GM18508 (cell line): Measurements from ENCODE around the gene TYR.
"Not testable (repeated sequence)": the region's sequence is repeated elsewhere in the genome, so short reads cannot be mapped to it uniquely, and the experiment has no call there.

ENCODE experiments used
- ATAC-seq: cut with Tn5 transposase; IDR thresholded peaks from one replicate; pipeline ENCODE4 v1.9.1; 2021; ENCODE audit warnings: moderate number of reproducible peaks; ENCODE audit not compliant: insufficient read depth, unreplicated experiment

TYR gene

DNA sequence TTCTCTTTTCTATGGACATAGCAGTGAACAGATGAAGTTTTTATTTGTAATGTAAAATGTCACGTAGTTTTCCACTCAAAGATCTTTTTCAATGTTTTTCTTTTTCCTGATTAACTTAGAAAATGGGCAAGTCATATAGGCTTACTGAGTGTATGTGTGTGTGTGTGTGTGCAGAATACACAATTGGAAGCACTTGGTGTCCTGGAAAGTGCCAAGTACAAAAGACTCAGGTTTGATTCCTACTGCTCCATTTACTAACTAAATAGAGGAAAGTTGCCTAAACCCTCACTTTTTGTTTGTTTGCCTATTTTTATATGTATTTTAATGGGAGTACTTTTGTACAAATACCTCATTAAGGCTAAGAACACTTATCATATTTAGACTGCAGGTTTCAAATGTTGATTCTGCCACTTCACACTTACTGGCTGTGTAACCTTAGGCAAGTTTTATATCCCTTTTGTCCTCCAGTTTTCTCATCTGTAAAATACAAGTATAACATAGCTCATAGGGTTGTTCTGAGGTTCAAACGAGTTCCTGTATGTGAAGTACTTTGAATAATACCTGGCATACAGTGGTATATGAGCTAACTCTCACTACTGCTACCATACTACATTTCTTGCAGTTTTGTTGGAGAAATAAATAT lies 90.1 kb downstream of the TYR start:
- no peak for ATAC-seq

DNA sequence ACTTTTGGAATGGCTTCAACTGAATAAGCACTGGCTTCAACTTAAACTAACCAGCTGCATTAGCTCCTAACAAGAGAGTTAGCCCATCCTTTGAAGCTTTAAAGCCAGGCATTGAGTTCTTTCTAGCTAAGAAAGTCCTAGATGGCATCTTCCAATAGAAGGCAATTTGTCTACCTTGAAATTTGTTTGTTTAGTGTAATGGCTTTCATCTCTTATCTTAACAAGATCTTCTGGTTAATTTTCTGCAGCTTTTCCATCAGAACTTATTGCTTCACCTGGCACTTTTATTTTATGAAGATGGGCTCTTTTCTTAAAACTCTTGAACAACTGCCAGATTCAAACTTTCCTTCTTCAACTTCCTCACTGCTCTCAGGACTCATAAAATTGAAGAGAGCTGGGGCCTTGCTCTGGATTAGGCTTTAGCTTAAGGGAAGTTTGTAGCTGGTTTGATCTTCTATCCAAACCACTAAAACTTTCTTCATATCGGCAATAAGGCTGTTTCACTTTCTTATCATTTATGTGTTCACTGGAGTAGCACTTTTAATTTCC lies 94.9 kb downstream of the TYR start:
- not testable (repeated sequence) for ATAC-seq

DNA sequence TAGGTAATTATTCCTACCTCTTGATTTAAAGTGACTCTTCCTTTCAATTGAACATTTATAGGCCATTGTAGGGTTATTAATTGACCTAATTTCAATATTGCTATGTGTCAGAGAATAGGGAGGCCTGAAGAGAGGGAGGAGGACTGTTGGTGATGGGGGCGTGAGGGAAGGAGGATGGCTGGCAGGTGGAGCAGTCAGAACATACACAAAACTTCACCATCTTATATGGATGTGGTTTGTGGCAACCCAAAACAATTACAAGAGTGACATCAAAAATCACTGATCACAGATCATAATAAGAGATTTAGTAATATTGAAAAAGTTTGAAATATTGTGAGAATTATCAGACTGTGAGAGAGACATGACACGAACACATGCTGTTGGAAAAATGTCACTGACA lies 95.5 kb downstream of the TYR start:
- not testable (repeated sequence) for ATAC-seq

DNA sequence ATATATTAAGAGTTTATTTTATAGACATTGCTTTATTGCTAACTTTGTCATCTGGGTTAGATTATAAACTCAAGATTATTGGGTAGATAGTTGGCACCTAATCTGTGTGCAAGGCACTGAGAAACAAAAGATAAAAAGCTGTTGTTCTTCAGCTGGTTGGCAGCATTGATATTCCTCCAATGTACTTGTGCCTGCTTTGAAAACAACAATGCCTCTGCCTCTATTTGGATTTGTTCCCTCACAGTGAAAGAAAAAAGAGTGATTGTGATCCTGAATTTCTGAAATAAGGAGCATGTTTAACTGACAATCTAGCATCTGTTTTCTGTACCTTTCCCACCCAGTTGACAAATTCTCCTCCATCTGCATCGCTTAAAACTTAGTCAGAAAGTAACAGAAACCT lies 98.3 kb downstream of the TYR start:
- ATAC-seq, result no peak

DNA sequence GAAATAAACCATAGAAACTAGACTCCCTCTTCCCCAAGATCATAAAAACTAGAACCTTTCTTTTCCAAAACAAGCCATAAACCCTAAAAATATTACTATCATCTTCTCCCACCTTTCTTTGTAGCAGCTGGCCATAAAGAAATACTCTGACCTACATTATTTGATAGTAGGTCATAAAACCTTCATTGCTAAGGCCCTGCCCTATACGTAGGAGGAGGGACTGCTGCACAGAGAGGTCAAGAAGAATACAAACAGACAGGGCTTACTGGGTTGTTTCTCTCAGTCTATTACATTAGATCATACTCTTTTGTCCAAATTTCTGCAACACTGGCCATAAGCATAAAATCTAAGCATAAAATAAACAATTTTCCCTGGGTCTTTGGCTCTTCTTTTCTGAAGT lies 101.5 kb downstream of the TYR start:
- ATAC-seq, result no peak

DNA sequence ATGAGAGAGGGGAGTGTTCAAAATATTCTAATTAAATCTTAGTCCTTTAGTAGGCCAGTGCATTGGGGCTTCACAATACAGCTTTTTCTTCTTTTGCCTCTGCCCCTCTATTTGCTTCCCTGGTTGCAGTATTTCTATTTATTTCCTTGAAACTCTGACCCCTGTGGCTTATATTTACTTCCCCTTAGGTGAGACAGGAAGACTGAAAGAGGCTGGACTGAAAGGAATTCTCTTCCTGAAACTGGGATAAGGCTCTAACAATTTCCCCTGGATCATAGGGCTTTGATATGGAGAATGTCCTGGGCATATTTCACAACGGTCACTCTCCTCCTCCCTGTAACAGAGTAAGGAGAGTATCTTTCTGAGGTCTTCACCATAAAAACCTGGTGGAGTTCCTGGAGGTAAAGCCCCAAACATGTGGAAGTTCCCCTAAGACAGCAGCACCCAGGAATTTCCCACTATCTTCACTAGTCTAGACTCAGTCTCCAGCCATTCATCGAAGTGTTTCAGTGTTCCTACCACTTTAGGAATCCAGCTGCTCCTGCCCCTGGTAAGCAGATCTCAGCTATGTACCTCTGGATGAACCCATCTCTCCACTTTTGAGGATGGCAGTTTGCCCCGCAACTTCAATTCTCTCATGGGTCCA lies 103.5 kb downstream of the TYR start:
- not testable (repeated sequence) for ATAC-seq

DNA sequence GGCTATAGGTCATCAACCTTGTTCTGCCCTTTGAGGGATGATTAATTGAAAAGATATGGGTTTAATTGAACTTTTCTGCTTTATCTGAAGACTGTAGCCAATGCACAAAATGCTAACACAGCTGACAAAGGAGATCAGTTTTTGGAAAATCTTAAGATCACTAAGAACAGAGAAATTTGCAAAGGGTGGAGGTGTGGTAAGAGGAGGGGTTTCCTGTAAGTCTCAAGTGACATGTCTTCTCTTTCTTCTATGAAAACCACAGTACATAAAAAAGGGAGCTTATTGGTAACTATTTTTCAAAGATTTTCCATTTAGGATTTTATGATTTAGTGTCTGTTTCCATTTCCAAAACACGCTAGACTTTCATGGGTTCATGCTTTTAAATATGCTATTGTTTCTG lies 108.9 kb downstream of the TYR start:
- not testable (repeated sequence) for ATAC-seq

DNA sequence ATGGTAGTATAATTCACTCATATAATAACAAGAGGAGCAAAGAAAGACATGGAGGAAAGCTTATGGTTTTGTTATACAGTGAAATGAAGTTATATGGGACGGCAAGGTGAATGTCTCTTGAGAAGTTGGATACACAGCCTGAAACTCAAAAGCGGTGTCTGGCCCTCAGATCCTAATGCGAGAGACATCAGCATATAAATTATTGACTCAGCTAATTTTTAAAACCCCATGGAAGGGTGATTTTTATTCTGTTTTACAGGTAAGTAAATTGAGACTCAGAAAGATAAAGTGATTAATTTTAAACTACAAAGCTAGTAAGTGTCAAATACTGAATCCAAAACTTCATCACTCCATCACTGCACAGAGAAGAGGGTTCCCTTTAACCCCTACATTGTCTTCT lies 110.3 kb downstream of the TYR start:
- not testable (repeated sequence) for ATAC-seq

DNA sequence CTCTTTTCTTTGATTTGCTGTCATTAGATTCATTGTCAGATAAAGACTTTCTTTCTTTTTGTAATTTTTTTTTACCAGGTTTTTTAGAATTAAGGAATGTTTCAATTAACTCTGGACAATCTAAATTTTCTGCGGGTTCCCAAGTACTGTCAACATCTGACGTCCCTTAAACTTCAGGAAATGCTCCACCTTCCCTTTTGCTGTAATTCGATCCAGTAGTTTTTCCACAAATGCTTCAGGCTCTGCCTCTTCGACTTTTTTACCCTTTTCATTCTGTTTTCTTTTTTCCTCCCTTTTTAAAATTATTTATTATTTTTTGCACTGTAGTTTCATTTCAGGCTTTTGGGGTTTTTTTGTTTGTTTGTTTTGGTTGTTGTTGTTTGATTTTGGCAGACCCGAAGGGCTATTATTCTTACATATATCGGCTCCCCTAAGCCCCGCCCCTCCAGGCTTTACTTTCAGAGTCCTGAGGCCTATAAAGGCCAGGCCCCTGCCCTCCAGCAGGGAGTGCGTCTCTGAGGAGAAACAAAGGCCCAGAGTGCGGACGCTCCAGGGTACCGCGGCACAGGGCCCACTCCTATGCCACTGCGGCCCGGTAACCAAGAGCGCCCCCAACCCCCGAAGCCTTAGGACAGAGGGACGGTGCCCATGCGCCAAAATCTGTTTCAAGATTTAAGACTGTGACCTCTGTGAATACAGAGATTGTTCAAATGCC lies 116.4 kb downstream of the TYR start:
- ATAC-seq, result no peak

DNA sequence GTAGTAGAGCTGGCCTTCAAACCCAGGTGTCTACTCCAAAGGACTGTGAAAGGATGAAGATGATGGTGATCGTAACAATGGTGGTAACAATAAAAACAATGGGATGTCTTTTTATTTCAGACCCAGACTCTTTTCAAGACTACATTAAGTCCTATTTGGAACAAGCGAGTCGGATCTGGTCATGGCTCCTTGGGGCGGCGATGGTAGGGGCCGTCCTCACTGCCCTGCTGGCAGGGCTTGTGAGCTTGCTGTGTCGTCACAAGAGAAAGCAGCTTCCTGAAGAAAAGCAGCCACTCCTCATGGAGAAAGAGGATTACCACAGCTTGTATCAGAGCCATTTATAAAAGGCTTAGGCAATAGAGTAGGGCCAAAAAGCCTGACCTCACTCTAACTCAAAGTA lies 117.3 kb downstream of the TYR start:
- not testable (repeated sequence) for ATAC-seq

DNA sequence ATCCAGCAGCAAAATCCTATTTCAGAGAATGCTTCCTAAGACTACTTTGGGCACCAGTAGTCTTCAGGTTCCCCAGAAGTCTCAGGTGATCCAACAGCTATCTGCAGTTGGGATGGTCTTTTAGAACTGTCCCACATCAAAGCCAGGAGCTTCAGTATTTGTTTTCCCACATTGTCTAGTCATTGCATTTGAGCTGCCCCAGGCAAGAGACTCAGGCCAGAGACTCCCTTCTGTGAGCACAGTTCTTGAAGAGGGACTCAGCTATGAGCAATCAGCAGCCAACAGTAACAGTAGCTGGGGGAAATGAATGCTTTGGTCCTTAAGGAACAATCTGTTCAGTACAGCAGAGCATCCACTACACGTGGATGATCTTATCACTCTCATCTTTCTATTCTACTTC lies 125.4 kb downstream of the TYR start:
- not testable (repeated sequence) for ATAC-seq

DNA sequence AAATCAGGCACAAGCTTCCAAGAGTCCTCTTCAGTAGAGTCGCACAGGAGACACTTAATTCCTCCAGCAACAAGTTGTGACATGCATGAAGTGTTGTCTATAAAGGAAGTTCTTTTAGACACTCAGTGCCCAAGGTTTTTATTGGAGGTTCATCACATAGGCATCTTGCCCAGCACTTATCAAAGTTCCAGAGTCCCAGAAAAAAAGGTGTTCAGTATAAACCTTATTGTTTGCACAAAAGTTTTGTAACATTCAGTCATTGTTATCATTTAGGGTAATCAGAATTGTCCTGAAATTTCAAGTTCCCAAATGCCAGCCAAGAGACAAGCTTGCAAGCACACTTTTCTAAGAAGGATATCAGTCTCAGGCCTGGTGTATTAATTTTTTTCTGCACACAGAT lies 130.6 kb downstream of the TYR start:
- ATAC-seq, result not testable (repeated sequence)

DNA sequence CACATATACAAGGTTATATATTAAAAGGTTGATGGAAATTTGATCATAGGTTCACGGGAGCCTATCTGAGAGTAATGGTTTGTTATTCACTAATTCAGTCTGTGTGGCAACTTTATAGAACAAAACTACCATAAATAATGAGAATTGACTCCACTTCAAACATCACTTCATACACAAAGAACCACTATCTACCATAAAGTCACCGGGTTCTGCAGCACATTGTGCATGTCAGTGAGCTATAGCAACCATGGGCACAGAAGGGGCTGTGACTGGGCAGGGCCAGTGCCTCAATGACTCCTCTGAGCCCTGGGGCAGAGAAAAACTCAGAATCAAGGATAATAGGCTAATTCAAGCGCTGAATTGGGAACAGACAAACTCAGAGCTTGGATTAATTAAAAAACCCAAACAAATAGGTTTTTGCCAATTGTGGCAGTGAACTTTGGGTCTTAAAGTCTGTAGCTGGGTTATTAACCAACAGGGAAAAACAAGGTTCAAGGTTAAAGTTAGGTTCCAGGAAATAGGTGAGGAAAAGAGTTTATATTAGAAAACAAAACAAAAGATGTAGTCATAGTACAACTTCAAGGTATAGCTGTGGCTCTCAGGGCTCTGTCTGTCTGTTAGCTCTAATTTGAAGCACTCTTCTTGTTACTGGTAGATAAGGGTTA lies 131.8 kb downstream of the TYR start:
- not testable (repeated sequence) for ATAC-seq

DNA sequence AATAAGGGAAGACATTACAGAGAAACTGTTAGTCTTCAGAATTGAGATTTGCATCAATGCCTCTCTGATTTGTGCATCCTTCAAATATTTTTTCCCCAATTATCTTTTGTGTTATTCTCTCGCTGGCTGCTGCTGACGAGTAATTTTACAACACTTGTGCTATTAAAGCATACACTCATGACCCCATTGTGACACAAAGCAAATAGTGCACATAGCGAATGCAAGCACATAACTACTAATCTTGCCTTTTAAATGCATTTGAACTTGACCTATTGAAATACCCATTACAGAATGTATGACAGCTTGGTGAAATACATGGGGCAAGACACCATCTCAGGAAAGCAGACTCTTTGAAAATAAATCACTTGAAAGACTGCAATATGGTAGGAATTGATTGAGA lies 132.9 kb downstream of the TYR start:
- not testable (repeated sequence) for ATAC-seq

DNA sequence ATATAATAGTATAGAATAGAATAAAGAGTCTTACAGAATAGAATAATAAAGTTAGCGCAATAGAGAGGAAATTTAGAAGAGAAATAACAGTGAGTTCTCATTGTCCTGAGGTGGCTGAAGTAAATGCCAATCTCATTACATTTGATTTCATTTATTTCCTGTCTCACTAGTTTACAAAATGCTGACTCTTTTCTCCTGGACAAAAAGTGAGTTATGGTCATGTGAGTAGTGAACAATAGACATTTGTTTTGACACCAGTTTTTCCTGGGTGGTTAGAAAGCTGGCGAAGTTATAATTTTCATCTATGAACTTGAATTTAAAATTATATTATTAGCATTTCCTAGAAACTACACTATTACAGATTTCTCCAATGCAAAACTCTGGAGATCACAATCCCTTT lies 143.7 kb downstream of the TYR start:
- ATAC-seq, result no peak

DNA sequence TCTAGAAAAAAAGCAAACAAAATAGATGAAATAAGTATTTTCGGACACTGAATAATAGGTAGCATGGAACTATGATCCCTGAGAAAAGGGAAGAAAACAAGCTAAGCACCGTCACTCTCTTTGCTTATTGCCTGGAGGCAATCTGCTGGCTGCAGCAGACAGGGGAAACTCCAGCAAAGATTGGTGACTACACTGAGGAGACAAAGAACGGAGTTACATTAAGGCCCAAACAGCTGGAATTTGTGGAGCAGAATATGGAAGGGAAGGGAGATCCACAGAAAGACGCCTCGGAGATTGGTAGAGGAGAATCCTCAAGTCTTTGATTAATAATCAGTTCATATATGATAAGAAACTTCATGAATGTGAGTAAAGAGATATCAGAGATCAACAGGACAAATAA lies 150.2 kb downstream of the TYR start:
- no peak for ATAC-seq

DNA sequence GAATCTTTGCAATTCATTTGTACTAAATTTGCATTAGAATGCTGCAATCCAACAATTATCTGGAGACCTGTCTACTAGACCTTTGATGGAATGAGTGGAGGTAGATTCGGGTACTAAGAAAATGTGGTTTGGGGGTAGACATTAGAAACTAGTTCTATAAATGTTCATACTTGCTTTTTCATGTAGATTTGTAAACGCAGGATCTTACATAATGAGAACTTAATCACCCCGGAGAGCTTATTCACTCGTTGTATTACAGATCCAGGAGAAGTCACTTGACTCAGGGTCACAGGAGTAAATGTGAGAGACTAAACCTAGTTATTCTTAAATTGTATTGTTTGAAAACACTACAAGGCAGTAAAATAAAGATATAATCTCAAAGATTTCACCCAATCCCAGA lies 154.3 kb downstream of the TYR start:
- ATAC-seq, result not testable (repeated sequence)

DNA sequence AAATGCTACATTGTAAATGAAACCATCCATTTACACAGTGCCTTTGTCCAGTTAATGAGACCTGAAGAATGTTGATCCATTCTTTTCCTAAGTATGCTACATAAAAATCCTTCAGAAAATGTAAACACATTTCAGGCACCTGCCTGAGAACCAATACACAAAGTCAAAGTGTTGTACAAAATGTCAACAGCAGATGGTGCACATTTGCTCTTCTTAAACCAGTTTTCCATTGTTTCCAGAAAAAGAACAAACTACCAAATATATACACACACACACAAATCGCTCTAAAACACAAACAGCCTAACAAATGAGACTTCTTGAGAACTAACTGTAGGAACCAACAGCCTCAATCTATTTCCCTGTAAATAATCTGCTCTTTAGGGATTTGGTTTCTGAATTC lies 156.0 kb downstream of the TYR start:
- not testable (repeated sequence) for ATAC-seq

DNA sequence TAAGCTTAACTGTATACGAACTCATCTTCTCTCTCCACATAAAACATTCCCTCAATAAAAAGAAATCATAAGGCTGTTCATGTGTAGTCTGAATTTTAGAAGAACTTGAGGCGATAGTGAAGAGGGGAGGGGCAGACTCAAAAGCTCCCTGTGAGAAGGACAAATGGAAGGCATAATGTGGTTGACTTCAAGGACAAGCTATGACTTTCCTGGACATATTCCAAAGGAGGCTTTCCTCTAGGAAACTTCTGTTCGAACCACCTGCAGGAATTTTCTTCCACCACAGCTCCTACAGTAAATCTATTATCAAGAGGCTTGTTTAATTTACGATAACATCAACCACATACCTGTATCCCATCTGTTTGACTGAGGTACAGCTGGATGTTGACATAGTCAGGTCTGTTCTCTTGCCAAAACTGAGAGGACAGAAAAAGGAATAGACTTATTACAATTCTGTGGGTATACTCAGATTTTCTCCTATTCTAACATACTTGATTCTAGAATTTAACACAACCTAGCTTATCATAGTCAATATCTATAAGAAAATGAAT lies 159.5 kb downstream of the TYR start:
- not testable (repeated sequence) for ATAC-seq

DNA sequence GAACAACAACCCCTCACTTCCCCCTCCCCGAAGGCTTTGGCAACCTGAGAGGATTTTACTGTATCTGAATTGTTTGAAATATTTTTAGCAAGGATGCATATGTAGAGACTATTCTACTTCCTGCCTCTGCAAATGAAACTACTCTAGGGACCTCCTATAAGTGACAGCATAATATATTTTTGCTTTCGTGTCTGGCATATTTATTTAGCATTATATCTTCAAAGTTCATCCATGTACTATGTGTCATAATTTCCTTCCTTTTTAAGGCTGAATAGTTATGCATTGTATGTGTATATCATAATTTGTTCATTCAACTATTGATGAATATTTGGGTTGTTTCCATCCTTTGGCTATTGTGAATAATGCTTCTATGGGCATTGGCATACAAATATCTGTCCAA lies 160.4 kb downstream of the TYR start:
- ATAC-seq, result not testable (repeated sequence)
